Measurements from ENCODE around the gene VSTM2L. TPM values are rescaled to one million over a fixed set of nuclear protein-coding genes. Genes with fewer than 3 reads are reported as not detected.

VSTM2L gene
- total RNA-seq, 3 donors from 2014 or later = 0.81 to 2.6 (median 2.6) TPM

GRCh38 chr20:37943501-37944455 is 40.9 kb downstream of the VSTM2L start:
- intact Hi-C loops (cut with DNase I, micrococcal nuclease) = no loop called here
- no peaks in the 10 kb centered on the region for H3K36me3 ChIP-seq (ENCODE audit: low read depth)

GRCh38 chr20:37944456-37944981 is 41.6 kb downstream of the VSTM2L start:
- TF ChIP-seq CTCF (IDR thresholded peaks at IDR 0.05) = no peak
- intact Hi-C loops (cut with DNase I, micrococcal nuclease) = no loop called here
- H3K4me1 ChIP-seq (ENCODE audit: low read depth) = no peaks in the 10 kb centered on the region
- H3K36me3 ChIP-seq (ENCODE audit: low read depth) = no peaks in the 10 kb centered on the region
- no peaks in the 10 kb centered on the region for H3K9me3 ChIP-seq
- no peak overlapping the region for H3K4me3 ChIP-seq
- ATAC-seq (no peak), DNase-seq (no peak)

More at GRCh38 chr20:37943501-37944455, 40.9 kb downstream of the VSTM2L start:
- TF ChIP-seq CTCF (IDR thresholded peaks at IDR 0.05) = no peak
- no peaks in the 10 kb centered on the region for H3K4me1 ChIP-seq (ENCODE audit: low read depth)
- no peak overlapping the region for H3K4me3 ChIP-seq
- no peaks in the 10 kb centered on the region for H3K9me3 ChIP-seq
- no peak for DNase-seq
- ATAC-seq = no peak

- intact Hi-C loops (cut with DNase I, micrococcal nuclease) = no loop called here
- DNase-seq = no peak
- no peaks in the 10 kb centered on the region for H3K4me1 ChIP-seq (ENCODE audit: low read depth)
- no peak overlapping the region for H3K4me3 ChIP-seq
- H3K36me3 ChIP-seq (ENCODE audit: low read depth) = no peaks in the 10 kb centered on the region
- no peak for ATAC-seq
- TF ChIP-seq CTCF (IDR thresholded peaks at IDR 0.05) = no peak
- no peaks in the 10 kb centered on the region for H3K9me3 ChIP-seq
Measured at GRCh38 chr20:37945091-37945547, 42.2 kb downstream of the VSTM2L start.

GRCh38 chr20:37946946-37947345 is 44.0 kb downstream of the VSTM2L start:
- intact Hi-C loops (cut with DNase I, micrococcal nuclease) = no loop called here
- ATAC-seq (no peak), DNase-seq (no peak)
- TF ChIP-seq CTCF (IDR thresholded peaks at IDR 0.05) = no peak
- Histone ChIP-seq H3K36me3 (ENCODE audit: low read depth) (no peaks in the 10 kb centered on the region), H3K4me3 (no peak overlapping the region), H3K4me1 (ENCODE audit: low read depth) (no peaks in the 10 kb centered on the region), H3K9me3 (no peaks in the 10 kb centered on the region)

GRCh38 chr20:37947943-37948342 is 45.0 kb downstream of the VSTM2L start:
- H3K36me3 ChIP-seq (ENCODE audit: low read depth) = no peaks in the 10 kb centered on the region
- no peak for ATAC-seq
- H3K4me1 ChIP-seq (ENCODE audit: low read depth) = no peaks in the 10 kb centered on the region
- H3K4me3 ChIP-seq = no peak overlapping the region
- TF ChIP-seq CTCF (IDR thresholded peaks at IDR 0.05) = no peak
- no peaks in the 10 kb centered on the region for H3K9me3 ChIP-seq
- intact Hi-C loops (cut with DNase I, micrococcal nuclease) = no loop called here
- no peak for DNase-seq

All from mucosa of descending colon (tissue), 3 donors.